H1 (cell line): ENCODE results near the gene KANSL2.
"Not testable (repeated sequence)": the region's sequence is repeated elsewhere in the genome, so short reads cannot be mapped to it uniquely, and the experiment has no call there.

ENCODE experiments used
- CBX8 ChIP-seq: fragments of 300-800, 300-1000 bp; sonication (generic); IDR thresholded peaks from 2 replicates; pipeline ENCODE4 v1.7.1; 2016; ENCODE audit warnings: low read depth, low read length, borderline replicate concordance
- CTCF ChIP-seq, 3 experiments: IDR thresholded peaks; 1 replicate in 2 of 3; 2 replicates in 1 of 3; pipeline versions ENCODE4 v1.5.1 to v1.6.1; 2011; ENCODE audit warnings: low read length in 3 of 3, mild to moderate bottlenecking in 3 of 3, inconsistent platforms in 2 of 3, low read depth in 1 of 3, moderate library complexity in 1 of 3; ENCODE audit not compliant: insufficient read depth in 1 of 3; ENCODE audit errors: control extremely low read depth in 1 of 3
- EP300 ChIP-seq, 2 experiments: IDR thresholded peaks; 1 replicate in 1 of 2; 2 replicates in 1 of 2; pipeline ENCODE4 v1.6.1; 2011 to 2012; ENCODE audit warnings: low read depth in 2 of 2, low read length in 2 of 2, mild to moderate bottlenecking in 2 of 2, borderline replicate concordance in 1 of 2, inconsistent platforms in 1 of 2, moderate library complexity in 1 of 2
- POLR2A ChIP-seq, 2 experiments: IDR thresholded peaks; 1 replicate in 1 of 2; 2 replicates in 1 of 2; pipeline ENCODE4 v1.6.1; 2011; ENCODE audit warnings: low read depth in 2 of 2, low read length in 2 of 2, mild to moderate bottlenecking in 2 of 2; ENCODE audit errors: control extremely low read depth in 1 of 2
- TAF1 ChIP-seq: IDR thresholded peaks from 2 replicates; pipeline ENCODE4 v1.6.1; 2011; ENCODE audit warnings: mild to moderate bottlenecking, low read depth, low read length
- ZNF274 ChIP-seq: IDR thresholded peaks from 2 replicates; pipeline ENCODE4 v1.7.0; 2012; ENCODE audit warnings: low read length, borderline replicate concordance; ENCODE audit errors: extremely low read depth

DNA sequence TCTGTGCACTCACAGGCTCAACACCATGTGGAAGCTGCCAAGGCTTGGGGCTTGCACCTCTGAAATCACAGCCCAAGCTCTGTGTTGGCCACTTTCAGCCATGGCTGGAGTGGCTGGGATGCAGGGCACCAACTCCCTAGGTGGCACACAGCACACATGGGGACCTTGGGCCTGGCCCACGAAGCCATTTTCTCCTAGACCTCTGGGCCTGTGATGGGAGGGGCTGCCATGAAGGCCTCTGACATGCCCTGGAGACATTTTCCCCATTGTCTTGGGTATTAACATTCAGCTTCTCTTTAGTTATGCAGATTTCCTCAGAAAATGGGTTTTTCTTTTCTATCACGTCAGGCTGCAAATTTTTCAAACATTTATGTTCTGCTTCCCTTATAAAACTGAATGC is 38.1 kb upstream of the KANSL2 start:
- not testable (repeated sequence) for TF ChIP-seq ZNF274; CBX8; CTCF (IDR thresholded peaks at IDR 0.05; ENCODE audit: control extremely low read depth in 1 of 3, insufficient read depth in 1 of 3, low read depth in 1 of 3, low read length in 3 of 3); POLR2A (IDR thresholded peaks at IDR 0.05; ENCODE audit: control extremely low read depth in 1 of 2, low read depth in 2 of 2, low read length in 2 of 2); EP300 (IDR thresholded peaks at IDR 0.05; ENCODE audit: borderline replicate concordance in 1 of 2, low read depth in 2 of 2, low read length in 2 of 2); TAF1
